SIG-M5 (cell line): ENCODE results near the gene GUCD1.
"Not testable (repeated sequence)": the region's sequence is repeated elsewhere in the genome, so short reads cannot be mapped to it uniquely, and the experiment has no call there.

Source experiments
- DNase-seq: peaks from one replicate; lab custom pipeline; 2025; lab: John Stamatoyannopoulos, UW

Gene GUCD1

DNA sequence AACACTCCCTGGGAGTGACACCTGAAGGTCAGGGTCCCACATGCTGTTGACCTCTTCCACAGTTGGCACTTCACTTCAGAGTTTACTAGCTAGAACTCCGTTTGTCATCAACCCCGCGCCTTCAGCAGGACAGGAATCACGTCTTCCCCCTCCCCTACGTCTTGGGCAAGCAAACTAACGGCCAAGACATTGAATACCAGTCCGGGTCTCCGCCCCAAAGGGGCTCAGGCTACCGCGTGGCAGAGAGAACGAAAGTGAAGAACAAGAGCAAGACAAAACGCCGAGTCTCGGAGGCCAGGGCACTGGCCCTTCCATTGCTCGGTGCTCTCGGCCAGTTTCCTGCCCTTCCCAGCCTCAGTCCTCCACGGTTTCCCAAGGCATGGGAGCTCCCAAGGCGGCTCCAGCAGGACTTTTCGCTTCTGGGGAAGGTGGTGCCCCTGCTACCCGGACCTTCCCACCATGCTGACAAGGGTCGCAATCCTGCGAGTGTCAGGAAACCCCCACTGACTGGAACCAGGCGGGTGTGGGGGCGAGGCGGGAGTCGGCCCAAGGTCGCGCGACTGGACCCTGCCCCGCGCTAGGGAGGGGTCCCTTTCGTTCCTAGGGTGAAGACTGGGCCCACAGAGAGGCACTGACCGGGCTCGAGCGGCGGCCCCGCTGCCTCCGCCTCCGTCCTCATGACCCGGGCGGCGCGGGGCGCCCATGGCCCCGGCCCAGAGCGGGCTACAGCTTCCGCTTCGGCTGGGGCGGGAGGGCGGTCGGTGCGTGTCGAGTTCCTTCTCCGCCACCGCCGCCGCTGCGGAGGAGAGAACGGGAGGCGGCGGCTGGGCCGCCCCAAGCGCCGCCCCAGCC is at the start of gene GUCD1:
GUCD1 (minus strand) TSS at position 826 of the 852 bp plus-strand sequence; CDS start at position 679, 147 bp downstream.
- no peak for DNase-seq

DNA sequence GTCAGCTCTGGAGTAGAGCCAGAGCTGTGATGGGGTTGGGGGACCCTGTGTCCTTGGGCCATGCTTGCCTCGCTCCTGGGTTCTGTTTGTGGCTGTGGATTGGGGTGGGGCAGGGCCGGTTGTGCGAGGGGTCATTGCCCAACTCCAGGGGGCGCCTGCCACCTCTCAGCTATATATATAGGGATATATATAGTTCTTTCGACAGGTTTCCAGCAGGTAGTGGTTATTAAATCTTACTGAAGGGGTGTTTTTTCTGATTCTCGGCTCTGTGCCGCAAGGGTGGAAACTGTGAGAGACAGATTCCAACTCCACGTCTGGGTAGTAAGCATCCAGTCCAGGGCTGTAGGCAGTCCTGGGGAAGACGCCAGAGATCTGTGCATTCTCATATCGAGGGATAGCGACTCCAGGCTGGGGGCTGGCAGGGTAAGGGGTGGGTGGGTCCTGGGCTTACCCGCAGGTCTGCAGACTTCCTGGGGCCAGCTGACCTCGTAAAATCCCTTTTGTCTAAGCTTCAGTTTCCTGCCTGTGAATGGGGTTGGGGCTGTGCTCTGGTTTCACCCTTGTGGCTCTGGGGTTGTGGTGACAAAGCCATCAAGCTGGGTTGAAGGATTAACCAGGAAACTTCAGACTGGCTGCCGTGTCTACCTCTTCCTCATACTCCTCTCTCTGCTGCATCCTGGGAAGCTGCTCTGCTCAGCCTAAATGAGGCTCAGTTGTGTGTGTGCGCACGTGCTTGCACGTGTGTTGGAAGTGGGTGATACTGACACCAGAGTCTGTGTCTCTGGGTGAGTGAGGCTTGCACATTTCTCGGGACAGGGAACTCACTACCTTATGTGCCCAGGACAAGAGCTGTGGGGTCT is 49.1 kb upstream of the GUCD1 start:
- not testable (repeated sequence) for DNase-seq

DNA sequence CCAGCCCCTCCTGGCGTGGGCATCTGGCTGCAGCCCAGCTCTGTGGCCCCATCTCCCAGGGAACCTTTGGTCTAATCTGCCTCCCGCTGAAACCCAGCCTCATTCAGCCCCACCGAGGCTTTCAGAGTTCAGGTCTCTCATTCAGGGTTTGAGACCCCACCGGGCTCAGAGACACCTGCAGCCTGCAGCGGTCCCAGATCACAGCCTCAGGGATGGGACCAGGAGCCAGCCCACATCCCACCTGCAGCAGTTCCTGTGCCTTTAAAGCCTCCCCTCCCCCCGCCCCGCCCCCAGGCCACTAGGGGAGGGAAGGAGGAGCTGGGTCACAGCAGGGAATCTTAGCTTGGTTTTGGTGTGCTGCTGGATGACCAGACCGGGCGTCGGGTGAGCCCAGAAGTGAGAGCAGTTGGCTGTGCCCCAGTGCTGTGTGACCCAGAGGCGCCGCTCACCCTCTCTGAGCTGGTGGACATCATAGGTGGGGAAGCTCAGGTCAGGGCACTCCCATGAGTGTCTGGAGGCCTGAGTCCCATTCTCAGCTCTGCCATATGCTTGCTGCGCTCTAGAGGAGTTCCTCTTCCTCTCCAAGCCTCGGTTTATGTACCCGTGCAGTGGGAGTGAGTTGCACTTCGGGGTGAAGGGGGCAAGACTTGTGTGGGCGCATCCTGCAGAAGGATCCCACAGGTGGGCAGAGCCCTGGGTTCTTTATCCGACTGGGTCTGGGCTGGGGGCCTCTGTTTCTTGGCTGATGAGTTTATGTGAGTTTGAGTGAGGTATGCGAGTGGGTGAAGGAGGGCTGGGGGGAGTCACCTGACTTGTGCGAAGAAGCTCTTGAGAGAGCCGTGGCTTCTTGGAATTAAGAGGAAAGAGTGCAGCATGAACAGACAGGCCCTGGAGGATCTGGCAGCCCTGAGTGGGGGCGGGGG is 48.2 kb upstream of the GUCD1 start, which contains the start of gene GGT1:
GGT1 (plus strand) TSS at position 347 of the 923 bp plus-strand sequence. CDS start 7,889 bp downstream, outside the sequence.
- not testable (repeated sequence) for DNase-seq

DNA sequence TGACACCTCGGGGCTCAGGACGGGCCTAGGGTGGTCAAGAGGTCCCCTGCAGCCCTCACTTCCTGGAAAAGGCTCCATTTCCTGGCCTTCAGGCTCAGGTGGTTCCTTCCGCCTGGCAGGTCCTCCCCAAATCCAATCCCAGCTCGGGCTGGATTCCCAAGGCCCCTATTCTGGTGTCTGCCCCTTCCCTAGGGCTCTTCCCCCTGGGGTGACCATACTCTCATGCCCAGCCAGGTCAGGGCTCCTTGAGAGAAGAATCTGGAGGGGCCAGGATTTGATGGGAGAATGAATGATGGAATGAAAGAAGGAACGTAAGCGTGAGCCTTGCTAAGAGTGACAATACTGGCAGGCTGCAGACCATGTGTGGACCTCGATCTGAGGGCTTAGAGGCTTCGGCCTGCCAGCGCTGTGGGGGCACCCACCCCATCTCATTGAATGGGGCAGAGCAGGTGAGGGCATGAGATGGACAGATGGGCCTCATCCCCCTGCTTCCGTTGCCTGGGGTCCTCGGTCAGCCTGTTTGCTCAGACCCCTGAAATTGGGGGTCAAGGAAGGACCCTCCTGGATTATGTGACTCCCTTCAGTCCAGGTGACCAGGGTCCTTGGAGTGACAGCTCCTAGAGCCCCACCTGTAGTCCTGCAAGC is 47.3 kb upstream of the GUCD1 start:
- not testable (repeated sequence) for DNase-seq

DNA sequence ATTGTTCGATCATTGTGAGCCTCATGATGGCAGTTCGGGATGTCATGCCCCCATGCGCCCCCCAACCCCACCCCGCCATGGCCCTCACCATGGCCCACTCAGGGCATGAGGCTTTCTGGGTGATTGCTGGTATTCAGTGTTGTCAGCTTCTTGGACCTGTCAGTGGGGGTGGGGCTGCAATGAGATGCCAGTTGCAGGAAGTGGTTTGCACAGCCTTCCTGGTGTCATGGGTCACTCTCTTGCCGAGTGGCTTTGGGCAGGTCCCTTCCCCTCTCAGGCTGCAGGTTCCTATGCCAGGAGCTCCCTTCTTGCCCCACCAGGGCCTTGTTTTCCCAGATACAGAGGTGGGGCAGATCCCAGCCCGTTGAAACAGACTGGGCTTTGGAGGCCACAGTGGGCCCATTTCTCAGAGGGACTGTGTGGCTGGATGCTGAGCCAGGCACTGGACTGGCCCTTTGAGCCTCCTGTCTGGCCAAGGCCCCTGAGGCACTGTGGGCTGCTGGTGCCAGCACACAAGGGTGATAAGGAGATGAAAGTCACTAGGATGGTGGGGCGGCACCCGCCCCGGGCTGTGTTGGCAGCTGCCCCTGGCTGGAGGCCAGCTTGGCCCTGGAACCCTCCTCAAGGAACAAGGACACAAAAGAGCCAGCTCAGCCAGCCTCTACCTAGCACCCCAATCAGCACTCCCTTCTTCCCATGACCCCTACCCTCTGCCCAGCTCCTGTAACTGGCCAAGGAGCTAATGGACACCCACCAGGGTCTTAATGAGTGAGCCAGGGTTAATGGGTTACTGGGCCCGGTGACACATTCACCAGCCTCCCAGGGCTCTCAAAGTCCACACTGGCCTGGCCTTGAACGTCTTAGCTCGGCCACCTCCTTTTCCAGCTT is 46.5 kb upstream of the GUCD1 start:
- DNase-seq: no peak

DNA sequence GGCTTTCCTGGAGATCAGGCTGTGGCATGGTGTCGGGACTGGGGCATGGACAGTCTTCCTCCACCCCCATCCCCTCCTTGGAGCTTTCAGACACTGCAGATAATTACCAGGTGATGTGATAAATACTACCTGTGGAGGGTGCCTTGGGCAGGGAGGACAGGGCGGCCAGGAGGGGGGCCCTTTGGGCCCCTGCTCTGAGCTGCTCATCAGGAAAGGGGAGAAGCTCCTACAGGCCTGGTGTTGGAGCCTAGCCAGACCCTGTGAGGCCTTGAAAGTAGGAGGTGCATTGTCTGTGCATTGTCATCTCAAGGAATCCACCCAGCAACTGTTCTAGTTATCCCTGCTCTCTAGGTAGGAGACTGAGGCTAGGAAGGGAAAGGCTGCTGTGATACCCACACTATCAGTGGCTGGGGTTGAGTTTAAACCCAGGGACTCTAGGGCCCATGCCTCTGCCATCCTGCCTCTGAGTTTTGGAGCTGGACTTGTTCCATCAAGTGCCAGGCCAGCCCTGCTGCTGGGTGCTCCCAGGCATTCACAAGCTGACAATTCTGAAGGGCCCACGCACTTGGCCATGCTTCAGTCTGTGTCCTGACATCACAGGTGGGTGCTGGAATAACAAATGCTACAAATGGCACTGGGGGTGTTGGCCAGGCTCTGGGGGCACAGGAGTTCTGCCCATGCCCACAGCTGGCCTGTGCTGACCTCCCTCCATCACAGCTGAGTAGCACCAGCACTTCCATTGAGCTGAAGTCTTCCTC is 45.2 kb upstream of the GUCD1 start:
- DNase-seq: not testable (repeated sequence)

DNA sequence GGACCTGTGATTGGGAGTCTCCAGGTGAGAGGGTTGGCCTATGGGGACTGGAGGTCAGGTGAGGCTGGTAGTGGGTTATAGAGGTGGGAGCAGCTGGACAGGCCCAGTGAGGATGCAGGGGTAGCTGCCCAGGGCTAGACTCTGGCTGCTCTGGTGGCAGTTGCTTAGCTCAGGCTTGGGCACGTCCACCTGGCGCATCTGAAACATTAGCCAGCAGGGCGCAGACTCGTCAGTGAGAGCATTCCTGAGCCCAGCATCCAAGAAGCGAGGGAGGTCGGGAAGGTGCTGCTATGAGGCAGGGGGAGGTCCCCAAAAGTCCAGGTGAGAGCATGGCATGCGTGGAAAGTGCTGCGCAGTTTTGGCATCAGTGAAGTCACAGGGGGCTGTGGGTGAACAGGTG is 44.6 kb upstream of the GUCD1 start:
- DNase-seq: no peak

DNA sequence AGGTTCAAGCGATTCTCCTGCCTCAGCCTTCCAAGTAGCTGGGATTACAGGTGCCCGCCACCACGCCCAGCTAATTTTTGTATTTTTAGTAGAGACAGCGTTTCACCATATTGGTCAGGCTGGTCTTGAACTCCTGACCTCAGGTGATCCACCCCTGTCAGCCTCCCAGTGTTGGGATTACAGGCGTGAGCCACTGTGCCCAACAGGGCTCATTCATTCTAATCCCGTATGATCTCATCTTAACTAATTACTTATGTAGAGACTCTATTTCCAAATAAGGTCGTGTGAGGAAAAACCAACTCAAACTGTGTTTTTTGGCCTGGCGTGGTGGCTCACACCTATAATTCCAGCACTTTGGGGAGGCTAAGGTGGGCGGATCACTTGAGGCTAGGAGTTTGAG is 42.1 kb upstream of the GUCD1 start:
- not testable (repeated sequence) for DNase-seq

DNA sequence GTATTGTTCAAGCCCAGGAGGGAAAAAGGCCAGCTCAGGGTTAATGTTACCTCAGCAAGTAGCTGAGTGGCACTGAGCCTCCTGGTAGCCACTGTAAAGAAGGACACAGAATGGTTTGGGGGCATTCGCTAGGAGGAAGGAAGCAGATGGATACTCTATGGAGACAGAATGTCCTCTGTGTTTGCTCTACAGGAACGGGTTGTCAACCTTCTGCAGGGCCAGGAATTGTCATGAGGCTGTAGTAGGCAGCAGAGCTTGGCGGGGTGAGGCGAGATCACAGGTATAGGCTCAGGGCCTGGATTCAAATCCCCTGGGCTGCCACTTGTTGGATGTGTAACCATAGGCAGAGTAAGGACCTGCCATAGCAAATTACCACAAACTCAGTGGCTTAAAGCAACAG is 40.9 kb upstream of the GUCD1 start:
- DNase-seq: no peak

DNA sequence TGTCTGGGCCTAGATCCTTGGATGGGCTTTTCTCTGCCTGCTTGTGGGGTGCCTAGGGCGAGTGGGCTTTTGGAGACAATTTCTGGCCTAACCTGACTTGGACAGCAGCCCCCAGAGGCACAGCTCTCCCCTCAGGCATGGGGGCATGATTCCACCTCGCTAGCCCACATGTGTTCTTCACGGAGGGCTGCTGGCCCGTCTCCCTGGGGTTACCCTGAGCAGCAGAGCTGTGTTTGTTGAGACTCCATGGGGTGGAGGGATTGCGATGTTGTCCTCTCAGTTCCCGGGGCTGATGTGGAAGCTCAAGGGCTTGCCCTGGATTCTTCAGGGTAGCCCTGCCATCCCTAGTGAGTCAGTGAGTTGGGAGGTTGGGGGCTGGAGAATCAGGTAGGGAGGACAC is 40.3 kb upstream of the GUCD1 start:
- no peak for DNase-seq

DNA sequence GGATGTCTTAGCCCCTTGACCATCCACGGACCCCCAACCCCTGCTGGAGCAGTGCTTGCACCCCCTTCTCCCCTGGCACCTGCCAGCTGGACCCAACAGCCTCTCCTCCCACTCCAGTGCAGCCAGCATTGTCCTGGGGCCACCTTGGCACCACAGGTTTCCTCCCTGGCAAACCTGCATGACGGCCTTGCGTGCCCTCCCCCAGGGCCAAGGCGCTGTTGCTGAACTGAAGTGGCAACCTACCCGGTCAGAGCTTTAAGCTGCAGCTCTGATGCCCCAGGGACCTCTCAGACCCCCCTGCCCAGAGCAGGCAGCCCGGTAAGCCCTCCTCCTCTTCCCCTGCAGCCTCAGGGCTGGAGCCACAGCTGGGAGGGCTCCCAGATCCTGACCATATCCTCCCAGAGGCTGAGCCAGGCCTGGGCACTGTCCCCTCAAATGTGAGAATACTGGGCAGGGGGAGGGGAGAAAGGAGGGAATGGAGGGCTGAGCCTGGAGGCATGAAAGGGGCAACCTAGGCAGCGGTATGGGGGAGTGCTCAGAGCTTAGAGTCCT is 39.7 kb upstream of the GUCD1 start:
- no peak for DNase-seq

DNA sequence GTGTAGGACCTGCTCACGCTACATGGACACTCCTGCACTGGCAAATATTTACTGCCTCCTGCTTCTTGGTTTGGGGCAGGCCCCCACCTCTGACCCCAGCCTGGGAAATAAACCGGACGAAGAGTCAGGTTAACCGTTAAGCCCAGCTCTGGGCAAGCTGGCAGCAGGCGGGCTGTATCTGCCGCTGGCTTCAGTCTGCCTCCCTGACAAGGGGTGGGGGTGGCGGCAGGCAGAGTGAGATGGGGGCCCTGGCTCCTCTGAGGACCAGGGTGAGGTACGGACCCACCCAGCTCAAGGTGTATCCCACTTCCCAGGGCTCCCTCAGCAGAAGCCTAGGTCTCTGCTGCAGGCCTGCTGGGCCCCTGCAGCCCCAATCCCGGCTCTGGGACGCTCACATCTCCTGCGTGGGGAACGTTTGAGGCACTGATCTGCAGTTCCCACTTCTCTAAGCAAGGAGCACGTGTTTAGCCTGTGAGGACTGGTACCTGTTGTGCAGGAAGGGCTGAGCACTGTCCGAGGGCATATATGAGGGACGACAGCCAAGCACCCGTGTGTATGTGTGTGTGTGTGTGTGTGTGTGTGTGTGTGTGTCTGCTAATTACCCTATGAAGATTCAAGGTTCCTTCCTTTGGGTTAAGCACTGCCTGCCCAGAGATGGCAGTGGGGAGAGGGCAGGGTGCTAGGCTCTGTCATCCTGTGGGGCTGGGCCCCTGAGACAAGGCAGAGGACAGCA is 39.1 kb upstream of the GUCD1 start:
- DNase-seq: no peak

DNA sequence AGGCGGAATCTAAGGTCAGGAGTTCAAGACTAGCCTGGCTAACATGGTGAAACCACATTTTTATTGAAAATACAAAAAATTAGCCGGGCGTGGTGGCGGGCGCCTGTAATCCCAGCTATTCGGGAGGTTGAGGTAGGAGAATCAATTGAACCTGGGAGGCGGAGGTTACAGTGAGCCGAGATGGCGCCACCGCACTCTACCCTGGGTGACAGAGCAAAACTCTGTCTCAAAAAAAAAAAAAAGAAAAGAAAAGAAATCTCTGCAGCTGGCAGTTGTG is 38.6 kb upstream of the GUCD1 start:
- DNase-seq: not testable (repeated sequence)

DNA sequence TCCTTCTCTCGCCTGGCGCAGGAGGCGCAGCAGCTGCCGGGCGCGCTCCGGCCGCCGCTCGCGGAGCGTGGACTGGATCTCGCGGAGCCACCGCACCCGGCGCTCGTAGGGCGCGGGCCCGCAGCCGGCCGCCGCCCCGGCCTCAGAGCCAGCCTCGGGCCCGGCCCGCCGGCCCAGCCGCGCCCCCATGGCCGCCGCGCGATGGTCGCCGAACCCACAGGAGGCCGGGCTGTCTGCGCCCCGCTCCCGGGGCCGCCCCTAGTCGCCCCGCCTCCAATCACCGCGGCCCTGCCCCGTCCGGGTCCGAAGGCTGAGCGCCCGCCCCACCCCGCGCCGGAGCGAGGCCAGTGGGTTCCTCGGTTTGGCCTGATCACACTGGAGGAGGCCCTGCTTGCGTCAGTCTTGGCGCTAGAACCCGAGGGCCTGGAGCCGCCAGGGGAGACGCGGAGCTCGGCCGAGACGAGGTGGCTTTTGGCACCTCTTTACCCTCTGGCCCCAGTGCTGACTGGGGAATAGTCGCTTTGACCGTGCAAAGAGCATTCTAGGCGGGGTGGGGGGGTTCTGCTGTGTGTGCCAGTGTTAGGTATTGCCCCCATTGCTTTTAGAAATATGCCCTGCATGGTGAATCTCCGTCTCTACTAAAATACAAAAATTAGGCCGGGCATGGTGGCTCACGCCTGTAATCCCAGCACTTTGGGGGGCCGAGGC is 38.1 kb upstream of the GUCD1 start, which contains the start of gene LRRC75B:
LRRC75B (minus strand) TSS at position 223 of the 708 bp plus-strand sequence; CDS start at position 189, 34 bp downstream.
- DNase-seq: no peak

DNA sequence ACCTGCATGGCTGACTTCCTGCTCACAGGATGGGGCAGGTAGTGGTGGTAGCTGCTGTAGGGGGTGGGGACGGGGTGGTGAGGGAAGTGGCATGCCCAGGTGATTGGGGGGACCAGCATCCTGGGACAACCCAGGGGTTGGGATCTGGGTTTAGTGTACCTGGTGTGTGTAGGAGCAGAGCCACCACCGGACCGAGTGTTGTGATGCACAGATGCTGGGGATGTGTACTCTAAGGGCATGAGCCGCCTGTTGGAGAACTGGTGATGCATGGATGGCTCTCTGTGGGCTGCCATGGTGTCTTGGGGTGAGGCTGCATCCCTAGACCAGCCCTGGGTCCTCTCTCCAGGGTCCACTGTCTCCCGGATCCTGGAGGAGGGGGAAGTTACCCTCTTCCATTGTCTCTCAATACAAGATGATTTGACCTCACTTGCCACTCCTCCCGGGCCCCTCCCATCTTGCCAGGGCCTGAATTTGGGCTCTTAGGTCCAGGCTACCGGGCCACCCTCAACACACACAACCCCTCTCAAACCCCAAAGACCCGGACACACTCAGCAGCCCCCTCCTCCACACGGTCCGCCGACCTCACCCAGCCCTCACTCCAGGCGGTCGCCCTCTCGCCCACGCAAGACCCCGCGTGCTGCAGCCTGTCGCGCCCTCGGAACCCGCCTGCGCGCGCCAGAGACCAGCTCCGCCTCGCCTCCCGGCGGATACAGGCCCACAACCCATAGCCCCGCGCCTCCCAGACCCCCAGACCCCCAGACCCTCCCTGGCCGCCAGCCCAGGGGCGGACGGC is 37.3 kb upstream of the GUCD1 start:
- no peak for DNase-seq

DNA sequence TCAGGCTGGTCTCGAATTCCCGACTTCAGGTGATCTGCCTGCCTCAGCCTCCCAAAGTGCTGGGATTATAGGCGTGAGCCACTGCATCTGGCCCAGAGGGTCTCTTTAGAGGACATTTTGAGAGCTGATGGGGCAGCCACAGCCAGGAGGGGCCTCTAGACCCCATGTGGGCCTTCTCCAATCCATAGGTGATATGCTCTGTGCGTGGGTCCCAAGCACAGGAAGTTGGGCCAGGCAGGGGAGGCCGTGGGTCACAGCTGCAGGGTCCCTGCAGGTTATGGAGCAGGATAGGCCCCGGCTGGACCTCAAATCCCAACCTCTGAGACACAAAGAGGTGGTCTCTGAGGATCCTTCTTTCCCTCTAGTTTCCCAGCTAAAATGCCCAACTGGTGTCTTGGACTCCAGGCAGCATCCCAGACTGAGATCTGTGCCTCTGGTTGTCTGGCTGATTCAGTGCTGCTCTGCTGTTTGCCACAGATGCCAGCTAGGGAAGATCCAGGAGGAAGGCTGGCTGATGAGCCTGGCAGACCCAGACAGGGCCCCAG is 36.4 kb upstream of the GUCD1 start:
- DNase-seq: no peak
